Left forelimb (tissue), 1 donor: ENCODE data around the gene NPHP4.

Source experiments
- DNase-seq: peaks from one replicate; pipeline ENCODE4 v3.0.0-alpha.2; 2018; ENCODE audit warnings: low spot score

NPHP4 gene

DNA sequence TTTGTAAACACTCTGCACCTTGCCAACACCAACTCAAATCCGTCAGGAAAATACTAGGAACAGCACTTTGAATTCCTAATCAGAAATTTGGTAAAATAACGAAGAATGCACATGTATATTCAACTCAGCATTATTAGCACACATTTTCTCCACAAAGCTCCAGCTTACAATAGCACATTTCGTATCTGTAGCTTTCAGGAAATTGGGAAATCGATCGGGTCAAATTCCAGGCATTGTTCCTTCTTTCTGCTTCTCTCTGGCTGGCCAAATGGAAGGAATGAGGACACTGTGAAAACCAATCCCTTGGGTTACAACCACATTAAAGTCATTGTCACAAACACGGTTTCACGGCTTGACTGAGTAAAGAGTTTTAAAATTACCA lies 58.6 kb downstream of the NPHP4 start:
- DNase-seq: no peak

- peak; percentile 15 for DNase-seq
These were observed 59.2 kb downstream of the NPHP4 start for GRCh38 chr1:5933050-5933449.

GRCh38 chr1:5928714-5929400 lies 63.4 kb downstream of the NPHP4 start:
- DNase-seq: no peak

GRCh38 chr1:5927506-5928370 lies 64.5 kb downstream of the NPHP4 start:
- DNase-seq: peak; percentile 40

DNA sequence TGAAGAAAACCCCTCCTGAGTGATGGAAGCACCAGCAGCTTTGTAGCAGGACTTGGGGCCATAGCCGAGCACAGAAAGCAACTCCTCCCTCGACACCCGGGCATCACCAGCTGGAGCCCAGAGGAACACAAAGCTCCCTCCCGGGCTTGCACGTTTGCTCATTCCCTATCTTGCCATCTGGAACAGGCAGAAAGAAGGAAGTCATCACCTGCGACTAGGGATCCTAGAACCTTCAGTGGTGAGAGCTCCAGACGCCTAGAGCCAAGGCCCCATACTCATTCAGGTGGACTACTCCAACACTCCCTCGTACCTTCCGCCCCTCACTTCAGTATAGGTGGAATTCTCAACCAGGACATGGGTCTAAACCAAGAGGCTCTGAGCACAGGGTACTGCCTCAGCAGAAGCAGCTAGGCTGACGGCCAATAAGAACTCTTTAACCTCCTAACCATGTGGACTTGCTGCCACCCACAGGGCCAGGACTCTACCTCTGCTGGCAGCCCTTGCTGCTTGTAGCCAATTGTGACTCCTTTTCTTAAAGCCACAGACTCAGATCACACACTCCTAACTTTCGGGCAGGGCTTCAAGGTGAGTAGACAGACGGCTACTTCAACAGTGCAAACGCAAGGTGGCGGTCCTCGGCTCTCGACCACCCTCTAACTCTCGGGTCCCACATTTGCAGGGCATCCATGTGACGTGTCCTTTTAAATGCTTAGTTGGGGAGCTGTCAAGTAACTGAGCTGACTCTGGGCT lies 65.4 kb downstream of the NPHP4 start:
- peak; percentile 53 for DNase-seq

DNA sequence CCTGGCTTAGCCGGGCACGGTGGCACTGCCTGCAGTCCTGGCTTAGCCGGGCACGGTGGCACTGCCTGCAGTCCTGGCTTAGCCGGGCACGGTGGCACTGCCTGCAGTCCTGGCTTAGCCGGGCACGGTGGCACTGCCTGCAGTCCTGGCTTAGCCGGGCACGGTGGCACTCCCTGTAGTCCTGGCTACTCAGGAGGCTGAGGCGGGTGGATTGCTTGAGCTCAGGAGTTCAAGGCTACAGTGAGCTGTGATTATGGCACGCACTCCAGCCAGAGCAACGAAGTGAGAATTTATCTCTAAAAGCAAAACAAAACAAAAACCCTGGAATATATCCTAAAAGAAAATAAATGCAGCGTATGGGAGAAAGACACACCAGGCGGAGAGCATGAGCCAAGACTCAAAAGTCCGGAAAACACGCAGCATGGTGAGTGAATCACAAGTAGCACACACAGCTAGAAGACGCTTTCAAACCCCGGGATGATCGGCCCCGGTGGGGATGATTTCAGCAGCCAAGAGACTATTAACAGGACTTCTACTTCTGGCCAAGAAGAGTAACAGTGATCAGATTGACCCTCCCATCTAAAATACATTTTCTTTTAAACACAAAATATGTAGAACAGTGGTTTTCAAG lies 69.4 kb downstream of the NPHP4 start:
- peak; percentile 51 for DNase-seq

DNA sequence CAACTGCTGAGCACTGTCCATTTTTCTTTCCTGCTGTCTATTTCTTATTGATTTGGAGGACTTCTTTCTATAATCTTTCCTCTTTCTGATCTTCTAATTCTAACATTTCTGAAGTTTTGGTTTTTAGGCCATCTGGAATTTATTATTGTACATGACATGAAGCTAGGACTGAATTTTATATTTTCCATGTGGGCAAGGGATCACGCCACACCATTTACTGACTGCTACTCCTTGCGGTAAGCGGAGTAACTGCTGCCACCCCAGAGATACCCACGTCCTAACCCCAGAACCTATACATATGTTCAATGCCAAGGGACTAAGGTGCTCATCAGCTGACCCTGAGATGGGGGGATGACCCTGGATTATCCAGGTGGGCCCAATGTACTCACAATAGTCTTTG lies 70.6 kb downstream of the NPHP4 start:
- peak; percentile 36 for DNase-seq

GRCh38 chr1:5921129-5921528 lies 71.1 kb downstream of the NPHP4 start:
- no peak for DNase-seq

DNA sequence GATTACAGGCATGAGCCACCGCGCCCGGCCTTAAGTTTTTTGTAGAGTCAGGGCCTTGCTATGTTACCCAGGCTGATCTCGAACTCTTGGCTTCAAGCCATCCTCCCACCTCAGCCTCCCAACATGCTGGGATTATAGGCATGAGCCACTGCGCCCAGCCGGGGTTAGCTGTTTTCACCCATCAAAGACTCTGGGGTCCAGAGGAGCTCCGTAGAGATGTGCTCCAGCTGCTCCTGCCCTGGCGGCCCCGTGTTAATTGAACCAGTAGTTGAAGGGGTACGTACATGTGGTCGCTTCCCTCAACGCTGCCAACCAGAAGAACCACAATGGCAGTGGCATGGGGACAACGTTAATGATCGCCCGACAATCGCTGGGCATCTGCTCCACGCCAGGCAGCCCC lies 72.0 kb downstream of the NPHP4 start:
- DNase-seq: peak; percentile 47

- no peak for DNase-seq
These were observed 74.0 kb downstream of the NPHP4 start for GRCh38 chr1:5918275-5918649.

GRCh38 chr1:5917591-5918274 lies 74.5 kb downstream of the NPHP4 start:
- no peak for DNase-seq

- no peak for DNase-seq
These were observed 75.0 kb downstream of the NPHP4 start for GRCh38 chr1:5917281-5917590.

DNA sequence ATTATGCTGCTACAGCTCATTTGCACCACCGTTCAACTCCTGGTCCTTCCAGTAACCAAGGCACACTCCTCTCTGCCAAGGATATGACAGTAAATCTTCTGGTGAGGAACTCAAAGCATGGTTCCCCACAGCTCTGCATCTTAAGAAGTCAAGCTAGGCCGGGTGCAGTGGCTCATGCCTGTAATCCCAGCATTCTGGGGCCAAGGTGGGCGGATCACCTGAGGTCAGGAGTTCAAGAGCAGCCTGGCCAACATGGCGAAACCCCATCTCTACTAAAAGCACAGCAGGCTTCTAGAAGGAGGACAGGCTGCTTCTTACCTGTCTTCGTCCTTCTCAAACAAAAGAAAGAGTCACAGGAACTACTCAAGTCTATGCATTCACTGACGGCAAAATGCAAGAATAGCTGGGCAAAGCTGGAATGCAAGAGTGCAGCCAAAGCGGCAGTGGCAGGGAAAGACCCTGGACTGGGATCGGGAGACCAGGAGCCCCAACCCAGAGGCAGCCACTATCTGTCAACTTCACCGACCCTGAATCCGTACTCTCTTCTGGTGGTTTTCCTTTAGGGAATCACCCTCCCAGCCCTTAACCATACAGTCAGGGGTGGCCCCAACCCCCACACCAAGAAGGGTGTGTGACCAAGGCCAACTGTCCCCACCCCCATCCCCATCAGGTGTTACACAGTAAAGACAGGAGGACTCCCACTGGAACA lies 75.5 kb downstream of the NPHP4 start:
- DNase-seq: no peak

DNA sequence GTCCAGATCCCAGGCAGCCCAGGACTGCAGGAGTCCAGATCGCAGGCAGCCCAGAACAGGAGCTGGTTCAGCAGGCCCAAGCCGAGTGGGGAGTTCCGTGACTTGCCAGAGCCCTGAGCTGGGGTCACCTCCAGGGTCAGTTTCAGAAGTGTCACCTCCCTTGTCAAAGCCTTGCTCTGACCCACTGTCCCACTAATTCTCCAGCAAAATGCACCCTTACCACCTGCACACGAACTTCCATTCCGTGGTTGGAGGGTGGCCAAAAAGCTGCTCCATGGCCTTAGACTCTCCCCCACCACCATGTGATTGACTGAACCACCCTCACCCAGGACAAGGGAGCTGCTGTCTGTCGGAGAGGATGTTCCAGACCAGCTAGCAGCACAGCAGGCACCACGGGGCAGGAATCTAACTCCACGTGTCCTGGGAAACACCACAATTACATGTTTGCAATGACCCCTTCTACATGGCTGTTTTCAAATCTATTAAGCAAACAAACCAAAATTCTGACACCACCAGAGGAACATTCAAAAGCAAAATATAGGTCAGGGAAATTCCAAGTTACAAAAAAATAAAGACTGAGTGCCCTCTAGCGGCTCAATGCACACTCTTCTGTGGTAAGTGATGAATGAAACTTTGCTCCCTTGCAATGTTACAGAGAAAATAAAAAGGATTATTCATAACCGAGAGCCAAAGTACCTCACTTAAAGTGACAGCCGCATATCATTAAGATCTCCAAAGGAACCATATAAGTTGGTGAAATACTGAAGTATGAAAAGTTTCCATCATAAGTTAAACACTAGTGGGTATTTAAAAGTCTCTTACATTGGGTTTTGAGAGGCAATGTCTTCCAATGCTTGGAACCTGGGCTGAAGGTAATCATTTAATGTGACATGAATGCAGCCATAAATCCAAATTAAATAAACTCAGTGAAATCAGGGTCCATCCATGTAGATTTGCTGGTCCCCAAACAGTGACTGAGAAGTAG lies 76.3 kb downstream of the NPHP4 start:
- no peak for DNase-seq

DNA sequence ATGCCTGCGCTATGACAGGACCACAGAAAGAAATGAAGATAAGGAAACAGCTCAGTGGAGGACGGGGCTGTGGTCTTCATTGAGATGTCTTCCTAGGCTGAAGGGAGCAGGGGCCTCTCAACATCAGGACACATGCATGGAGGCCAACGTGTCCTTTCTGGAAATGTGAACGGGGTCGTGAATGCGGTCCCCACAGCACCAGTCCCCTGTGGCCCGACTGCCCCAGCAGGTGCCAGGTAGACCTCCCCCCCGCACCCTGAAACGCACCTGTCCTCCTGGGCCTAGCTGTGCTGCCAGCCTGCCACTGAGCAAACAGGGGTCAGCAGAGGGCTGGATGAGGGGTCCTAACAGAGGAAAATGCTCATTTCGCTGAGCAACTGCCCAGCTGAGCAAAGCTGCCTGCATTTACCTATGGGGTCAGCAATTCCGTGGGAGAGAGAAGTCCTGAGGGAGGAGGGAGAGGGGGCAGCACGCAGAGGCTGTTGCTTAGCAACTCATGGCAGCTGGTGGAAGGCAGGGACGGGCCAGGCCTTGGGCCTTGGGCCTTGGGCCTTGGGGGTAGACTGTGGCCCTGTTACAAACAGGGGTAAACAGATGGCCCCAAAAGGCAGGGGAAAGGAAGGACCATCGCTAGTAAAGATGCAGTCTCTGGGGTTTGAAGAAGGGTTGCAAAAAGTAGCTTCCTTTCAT lies 77.4 kb downstream of the NPHP4 start:
- DNase-seq: no peak

GRCh38 chr1:5913876-5914275 lies 78.3 kb downstream of the NPHP4 start:
- no peak for DNase-seq

- no peak for DNase-seq
These were observed 79.0 kb downstream of the NPHP4 start for GRCh38 chr1:5913078-5913845.

DNA sequence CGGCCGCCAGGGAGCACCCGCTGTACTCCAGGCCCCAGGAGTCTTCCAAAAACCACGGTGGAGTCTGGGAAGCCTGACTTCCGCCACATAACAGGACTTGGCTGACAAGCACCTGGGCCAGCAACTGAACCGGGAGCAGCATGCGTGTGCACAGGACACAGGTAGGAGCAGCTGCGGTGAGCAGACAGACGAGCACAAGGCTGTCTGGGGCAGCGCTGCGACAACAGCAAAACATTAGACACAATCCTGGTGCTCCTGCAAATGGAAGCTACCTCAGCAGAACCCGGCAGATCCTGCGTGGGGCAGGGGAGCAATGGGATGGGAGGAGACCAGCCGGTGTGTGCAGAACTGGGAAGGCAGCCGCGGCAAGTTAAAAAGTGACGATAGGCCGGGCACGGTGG lies 80.4 kb downstream of the NPHP4 start:
- no peak for DNase-seq

DNA sequence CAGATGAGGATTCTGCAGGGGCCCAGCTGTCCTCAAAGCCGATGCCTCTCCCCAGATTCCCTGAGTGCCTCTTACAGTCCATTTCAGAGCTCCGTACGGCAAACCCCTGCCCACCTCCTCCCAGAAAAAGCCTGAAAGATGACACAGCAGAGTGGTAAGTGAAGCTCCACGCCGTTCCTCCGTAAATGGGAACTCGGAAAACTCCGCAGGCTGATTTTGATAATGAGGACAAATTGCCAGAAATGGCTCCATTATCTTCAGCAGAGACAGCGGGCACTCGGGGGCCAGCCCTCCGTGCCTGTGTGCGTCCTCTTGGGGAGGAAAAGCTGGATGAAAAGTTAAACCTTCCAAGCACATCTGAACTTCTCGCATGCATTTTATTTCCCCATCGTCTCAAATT lies 81.1 kb downstream of the NPHP4 start:
- DNase-seq: no peak
